B cell (primary cell): ENCODE measurements around the gene SLC48A1.

Source experiments
- CTCF ChIP-seq: fragments of 200-600 bp; IDR thresholded peaks from one replicate; pipeline ENCODE4 v1.8.0; 2022; ENCODE audit warnings: antibody characterized with exemption, mild to moderate bottlenecking
- EZH2 ChIP-seq: IDR thresholded peaks from 2 replicates; pipeline ENCODE4 v1.6.1; 2012; ENCODE audit warnings: borderline replicate concordance, low read depth, mild to moderate bottlenecking, moderate library complexity, low read length; ENCODE audit not compliant: insufficient read depth, poor library complexity, severe bottlenecking

DNA sequence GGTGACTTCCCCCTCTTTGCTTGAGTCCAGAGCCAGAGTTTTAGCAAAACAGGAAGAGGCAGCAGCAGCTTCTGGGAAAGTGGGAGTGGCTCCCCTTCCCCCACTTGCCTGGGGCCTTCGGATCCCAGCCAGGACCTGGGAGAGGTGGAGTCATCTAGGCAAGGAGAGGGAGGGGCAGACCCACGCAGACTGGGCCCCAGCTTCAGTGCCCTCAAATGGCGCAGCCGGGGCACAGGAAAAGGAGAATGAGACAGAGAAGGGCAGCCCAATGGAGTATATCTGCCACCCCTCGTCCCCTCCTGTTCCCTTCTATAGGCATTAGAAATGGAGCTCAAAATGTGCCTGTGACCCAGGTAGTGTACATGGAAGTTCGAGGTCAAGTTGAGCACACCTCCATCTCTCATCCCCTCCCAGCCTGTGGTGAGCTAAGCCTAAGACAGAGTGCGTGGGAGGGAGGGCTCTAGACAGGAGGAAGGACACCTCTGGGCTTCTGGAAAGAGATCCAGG is 56.0 kb downstream of the SLC48A1 start:
- TF ChIP-seq CTCF (no peak), EZH2 (no peak)
